GM19351 (cell line): ENCODE data around the gene ITGB2.
A peak's percentile ranks its signal among the peaks of the same experiment; 100 is the strongest.

Source experiments
- ATAC-seq: cut with Tn5 transposase; IDR thresholded peaks from one replicate; pipeline ENCODE4 v1.9.1; 2021; ENCODE audit warnings: mild to moderate bottlenecking, moderate library complexity; ENCODE audit not compliant: unreplicated experiment

The ITGB2 gene

GRCh38 chr21:44920694-44921604 is at the start of gene ITGB2:
Gene ITGB2 (minus strand): TSS chr21:44920899. CDS start chr21:44910782, 10,117 bp downstream.
- peak; percentile 65 for ATAC-seq

GRCh38 chr21:44969931-44970755 is 49.4 kb upstream of the ITGB2 start:
- no peak for ATAC-seq

GRCh38 chr21:44969066-44969670 is 48.5 kb upstream of the ITGB2 start:
- ATAC-seq: no peak

- no peak for ATAC-seq
These were observed 46.7 kb upstream of the ITGB2 start for GRCh38 chr21:44967082-44968047.

GRCh38 chr21:44966135-44967081 is 45.7 kb upstream of the ITGB2 start:
- ATAC-seq: no peak

- no peak for ATAC-seq
These were observed 44.7 kb upstream of the ITGB2 start for GRCh38 chr21:44965251-44966022.

GRCh38 chr21:44964381-44964780 is 43.7 kb upstream of the ITGB2 start:
- ATAC-seq: no peak

GRCh38 chr21:44962403-44962966 is 41.8 kb upstream of the ITGB2 start:
- ATAC-seq: no peak

GRCh38 chr21:44960141-44961092 is 39.7 kb upstream of the ITGB2 start:
- ATAC-seq: no peak

- no peak for ATAC-seq
These were observed 38.8 kb upstream of the ITGB2 start for GRCh38 chr21:44959376-44960091.

GRCh38 chr21:44958471-44959191 is 37.9 kb upstream of the ITGB2 start:
- no peak for ATAC-seq

GRCh38 chr21:44957901-44958451 is 37.3 kb upstream of the ITGB2 start:
- ATAC-seq: no peak

- no peak for ATAC-seq
These were observed 36.5 kb upstream of the ITGB2 start for GRCh38 chr21:44957047-44957831.

GRCh38 chr21:44956356-44957046 is 35.8 kb upstream of the ITGB2 start:
- no peak for ATAC-seq
